K562 (cell line): ENCODE measurements around the gene WASHC2C. TPM values are rescaled to one million over a fixed set of nuclear protein-coding genes. Genes with fewer than 3 reads are reported as not detected.
A peak's percentile ranks its signal among the peaks of the same experiment; 100 is the strongest.
"Not testable (repeated sequence)": the region's sequence is repeated elsewhere in the genome, so short reads cannot be mapped to it uniquely, and the experiment has no call there.

Experiments used
- ATAC-seq: fragments of 200-7000 bp; cut with Tn5 transposase; 3 replicates; pipeline ENCODE4 v1.9.1; 2020; ENCODE audit warnings: moderate library complexity
- BruUV-seq: library from RNA; stranded (reverse); fragments of 400-500 nt; replicated peaks from 2 replicates; lab custom pipeline; 2021; lab: Mats Ljungman, UMichigan
- CTCF ChIA-PET: fragments of 300-600 bp; formaldehyde crosslinking; extraction: SDS; loops from one replicate; lab custom pipeline; 2021; ENCODE audit warnings: low intra/inter-chr PET ratio; lab: Yijun Ruan, JAX
- POLR2A ChIA-PET: fragments of 300-600, 350-650 bp; sonication (Branson Sonifier 250); formaldehyde crosslinking; extraction: SDS; loops from one replicate; lab custom pipeline; 2021; ENCODE audit warnings: antibody characterized with exemption, inconsistent platforms; lab: Yijun Ruan, JAX
- DNase-seq, 4 experiments: peaks; one replicate each; pipeline versions ENCODE4 v3.0.0 to v3.0.0-alpha.2; 2011 to 2018; ENCODE audit warnings: low spot score in 3 of 4, mixed read lengths in 3 of 4; ENCODE audit errors: extremely low read depth in 1 of 4
- FAIRE-seq: peaks from 2 replicates; lab custom pipeline; 2011; peaks lifted over from hg19 to GRCh38; lab: Jason Lieb, UNC
- H2AFZ ChIP-seq: 2 replicates; pipeline ENCODE4 v1.6.0; 2011; ENCODE audit warnings: low read depth, low read length, control low read depth, inconsistent platforms
- H3K27ac ChIP-seq: fragments of 200-600 bp; 3 replicates; pipeline ENCODE4 v1.8.0; 2011; ENCODE audit warnings: low read depth, mild to moderate bottlenecking, control low read depth, inconsistent platforms, low read length, moderate library complexity, mixed read lengths; ENCODE audit errors: extremely low read depth
- H3K27me3 ChIP-seq, 2 experiments: fragments of 300-600 bp in 1 of 2; 2 replicates in 1 of 2; 3 replicates in 1 of 2; pipeline versions ENCODE4 v1.6.0 to v1.8.0; 2011; ENCODE audit warnings: inconsistent platforms in 2 of 2, low read length in 2 of 2, mild to moderate bottlenecking in 1 of 2, mixed read lengths in 1 of 2, moderate library complexity in 1 of 2; ENCODE audit not compliant: control insufficient read depth in 2 of 2, insufficient read depth in 2 of 2
- H3K36me3 ChIP-seq: fragments of 300-600 bp; 3 replicates; pipeline ENCODE4 v1.8.0; 2011; ENCODE audit warnings: mild to moderate bottlenecking, low read length, inconsistent platforms; ENCODE audit not compliant: control insufficient read depth, insufficient read depth
- H3K4me1 ChIP-seq, 2 experiments: fragments of 200-600 bp in 1 of 2; replicated peaks in 1 of 2; 2 replicates in 1 of 2; 3 replicates in 1 of 2; pipeline versions ENCODE4 v1.5.1 to v1.8.0; 2011; ENCODE audit warnings: inconsistent platforms in 2 of 2, low read length in 2 of 2, mild to moderate bottlenecking in 1 of 2, mixed read lengths in 1 of 2, moderate library complexity in 1 of 2; ENCODE audit not compliant: control insufficient read depth in 2 of 2, insufficient read depth in 2 of 2
- H3K4me2 ChIP-seq: 2 replicates; pipeline ENCODE4 v1.6.1; 2011; ENCODE audit warnings: low read length, control low read depth, inconsistent platforms, mixed read lengths; ENCODE audit not compliant: insufficient read depth
- H3K4me3 ChIP-seq: fragments of 200-600 bp; sonication (generic), shearing (Covaris generic); 2 replicates; pipeline ENCODE4 v1.5.1; 2016; ENCODE audit warnings: control low read depth, inconsistent platforms
- H3K79me2 ChIP-seq: fragments of 200-600 bp; 3 replicates; pipeline ENCODE4 v1.8.0; 2011; ENCODE audit warnings: low read length, inconsistent platforms; ENCODE audit not compliant: control insufficient read depth, insufficient read depth
- H3K9ac ChIP-seq, 2 experiments: 2 replicates each; pipeline versions ENCODE4 v1.6.0 to v1.6.1; 2011; ENCODE audit warnings: low read depth in 2 of 2, low read length in 2 of 2, control low read depth in 1 of 2, inconsistent platforms in 1 of 2, mild to moderate bottlenecking in 1 of 2, mixed read lengths in 1 of 2; ENCODE audit not compliant: insufficient read depth in 1 of 2
- H3K9me1 ChIP-seq: one replicate; pipeline ENCODE4 v1.6.0; 2011; ENCODE audit warnings: inconsistent platforms, mild to moderate bottlenecking, low read length, moderate library complexity; ENCODE audit not compliant: control insufficient read depth, insufficient read depth
- H3K9me3 ChIP-seq: replicated peaks from 2 replicates; pipeline ENCODE4 v1.5.1; 2011; ENCODE audit warnings: low read depth, low read length, inconsistent platforms; ENCODE audit not compliant: control insufficient read depth, insufficient read depth
- H4K20me1 ChIP-seq: replicated peaks from 2 replicates; pipeline ENCODE4 v1.6.1; 2011; ENCODE audit warnings: low read length, inconsistent platforms, mixed read lengths; ENCODE audit not compliant: control insufficient read depth, insufficient read depth
- WGBS: fragments of 100-300 bp; shearing (Covaris generic); methylation state at CpG from one replicate; pipeline ENCODE4 v1.1.6; 2016; ENCODE audit warnings: low coverage, mixed read lengths; ENCODE audit not compliant: insufficient coverage; ENCODE audit errors: missing lambda C conversion rate; 5-methylcytosine and 5-hydroxymethylcytosine counted together
- in situ Hi-C: fragments of 300-500 bp; cut with MboI; formaldehyde crosslinking; loops from 4 replicates; pipeline ENCODE4 v1.15.0; 2018; ENCODE audit warnings: inconsistent platforms, mixed read lengths
- intact Hi-C: fragments of 100-400 bp; cut with micrococcal nuclease; formaldehyde crosslinking; loops from 2 replicates; pipeline ENCODE4 v1.14.2; 2022
- polyA plus RNA-seq, 8 experiments: library from polyadenylated mRNA; depleted of rRNA in 4 of 8; stranded (reverse) in 5 of 8; unstranded in 3 of 8; fragments of >200 nt; fragmentation: Nextera tagmentation in 2 of 8; fragmentation: Illumina TruSeq in 1 of 8; extraction: Ambion mirVana in 2 of 8; extraction: Trizol in 1 of 8; gene quantifications; 2 replicates each; pipeline versions ENCODE4 v1.2.1 to v1.2.3, GENCODE V29; 2011 to 2014; ENCODE audit warnings: inconsistent platforms in 1 of 8, missing spikeins in 1 of 8
- total RNA-seq, 7 experiments: library from RNA; depleted of rRNA in 6 of 7; stranded (reverse); fragments of >200 nt in 6 of 7; fragmentation: Illumina TruSeq in 2 of 7; extraction: Trizol in 2 of 7; gene quantifications; 2 replicates each; pipeline versions ENCODE4 v1.2.1 to v1.2.3, GENCODE V29; 2011 to 2021; ENCODE audit warnings: low replicate concordance in 1 of 7

The WASHC2C gene
- total and polyA plus RNA-seq, 9 of the 15 experiments (the other 6 are each of a cell fraction or from before 2014, with no cell fraction given): 3.2 to 37.7 (median 24.1) TPM

GRCh38 chr10:45794761-45795160, 67.7 kb downstream of the WASHC2C start:
- H4K20me1 ChIP-seq, H3K9ac ChIP-seq, CTCF ChIA-PET, H3K27me3 ChIP-seq, DNase-seq, H3K4me1 ChIP-seq, ATAC-seq, POLR2A ChIA-PET, H3K9me3 ChIP-seq, H3K36me3 ChIP-seq, H3K79me2 ChIP-seq, in situ Hi-C loops, intact Hi-C loops, H3K27ac ChIP-seq, BruUV-seq, H2AFZ ChIP-seq, FAIRE-seq, H3K9me1 ChIP-seq, H3K4me3 ChIP-seq, H3K4me2 ChIP-seq: not testable (repeated sequence)
- 18% methylated on average over 1 of the region's 2 CpGs for WGBS

DNA sequence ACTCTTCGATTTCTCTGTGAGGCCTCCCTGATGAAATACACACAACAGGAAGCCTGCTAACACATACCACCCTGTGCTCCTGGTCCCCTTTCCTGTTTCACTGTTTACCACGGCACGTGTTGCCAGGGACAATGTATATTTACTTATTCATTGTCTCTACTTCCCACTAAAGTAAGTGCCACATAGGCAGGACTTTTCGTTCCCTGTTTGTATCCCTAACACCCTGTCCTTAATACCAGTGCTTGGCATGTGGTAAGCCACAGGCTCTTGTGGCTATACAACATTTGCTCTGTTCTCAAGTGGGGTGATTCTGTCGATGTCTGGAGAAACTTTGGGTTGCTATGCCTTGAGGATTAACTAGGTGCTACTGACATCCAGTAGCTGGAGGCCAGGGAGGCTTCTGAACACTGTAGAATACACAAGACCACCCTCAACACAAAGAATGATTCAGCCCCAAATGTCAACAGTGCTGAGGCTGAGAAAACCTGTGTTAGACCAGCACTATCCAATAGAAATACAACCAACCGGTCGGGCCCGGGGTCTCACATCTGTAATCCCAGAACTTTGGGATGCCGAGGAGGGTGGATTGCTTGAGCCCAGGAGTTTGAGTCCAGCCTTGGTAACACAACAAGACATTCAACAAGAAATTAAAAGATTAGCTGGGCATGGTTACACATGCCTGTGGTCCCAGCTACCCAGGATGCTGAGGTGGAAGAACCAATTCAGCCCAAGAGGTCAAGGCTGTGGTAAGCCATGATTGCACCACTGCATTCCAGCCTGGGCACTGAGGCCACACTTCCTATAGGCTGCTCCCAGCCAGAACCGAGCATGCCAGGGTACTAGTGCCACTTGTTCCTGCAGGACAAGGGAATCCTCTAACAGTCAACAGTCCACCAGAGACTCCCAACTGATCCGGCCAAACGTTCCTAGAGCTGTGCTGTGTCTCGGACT, 76.3 kb downstream of the WASHC2C start:
- BruUV-seq, H3K27me3 ChIP-seq, FAIRE-seq, H3K9ac ChIP-seq, H3K4me1 ChIP-seq, CTCF ChIA-PET, POLR2A ChIA-PET, H4K20me1 ChIP-seq, H3K4me3 ChIP-seq, H3K36me3 ChIP-seq, H3K9me3 ChIP-seq, DNase-seq, H3K27ac ChIP-seq, H3K4me2 ChIP-seq, intact Hi-C loops, H3K79me2 ChIP-seq, H3K9me1 ChIP-seq: not testable (repeated sequence)
- in situ Hi-C loops: loop anchor here (25.0 kb wide), 1 partner anchor 134 kb away; no protein-coding TSS in a partner anchor
- ATAC-seq: peak; percentile 46
- WGBS: 6% methylated on average over 13 of the region's 13 CpGs
- H2AFZ ChIP-seq: peak overlapping the region; percentile 50; the same call in 1 of the 2 replicates

DNA sequence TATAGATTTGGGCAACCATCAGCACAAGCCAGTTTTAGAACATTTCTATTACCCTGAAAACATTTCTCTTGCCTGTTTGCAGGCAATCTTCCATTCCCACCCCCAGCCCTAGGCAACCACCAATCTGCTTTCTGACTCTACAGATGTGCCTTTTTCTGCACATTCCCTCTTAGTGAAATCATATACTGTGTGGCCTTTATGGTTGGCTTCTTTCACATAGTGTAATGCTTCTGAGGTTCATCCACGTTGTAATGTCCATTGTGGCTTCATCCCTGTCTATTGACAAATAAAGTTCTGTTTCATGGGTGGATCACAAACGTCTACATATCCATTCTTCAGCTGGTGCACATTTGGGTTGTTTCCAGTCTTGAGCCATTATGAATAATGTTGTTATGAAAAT, 77.9 kb downstream of the WASHC2C start:
- H3K4me1 ChIP-seq, CTCF ChIA-PET, H4K20me1 ChIP-seq, H3K36me3 ChIP-seq, DNase-seq, H3K9me3 ChIP-seq, H3K9me1 ChIP-seq, H3K4me3 ChIP-seq, H3K27me3 ChIP-seq, H3K79me2 ChIP-seq, FAIRE-seq, intact Hi-C loops, ATAC-seq, BruUV-seq, POLR2A ChIA-PET, H3K27ac ChIP-seq, H3K9ac ChIP-seq, H3K4me2 ChIP-seq, H2AFZ ChIP-seq: not testable (repeated sequence)
- WGBS: 0% methylated on average over 2 of the region's 2 CpGs
- in situ Hi-C loops: loop anchor here (25.0 kb wide), 1 partner anchor 132 kb away; no protein-coding TSS in a partner anchor
